T-cell (primary cell): ENCODE results near the gene FBP2. TPM values are rescaled to one million over a fixed set of nuclear protein-coding genes. Genes with fewer than 3 reads are reported as not detected.
"Not testable (repeated sequence)": the region's sequence is repeated elsewhere in the genome, so short reads cannot be mapped to it uniquely, and the experiment has no call there.

ENCODE experiments used
- ATAC-seq, 4 experiments: fragments of 200-7000 bp in 3 of 4; fragments of 150-1000 bp in 1 of 4; cut with Tn5 transposase; replicated peaks in 1 of 4; 1 replicate in 3 of 4; 2 replicates in 1 of 4; pipeline ENCODE4 v1.10.0; 2021; ENCODE audit warnings: moderate library complexity in 3 of 4, mild to moderate bottlenecking in 2 of 4, moderate number of reproducible peaks in 1 of 4
- CTCF ChIA-PET, 2 donors: fragments of 300-600 bp; sonication (Branson Sonifier 250); formaldehyde crosslinking; loops; one replicate each; lab custom pipeline; 2022; ENCODE audit warnings: antibody characterized with exemption in 2 of 2; lab: Charles Lee
- POLR2A ChIA-PET, 2 donors: fragments of 300-600 bp; sonication (Branson Sonifier 250); formaldehyde crosslinking; loops; one replicate each; lab custom pipeline; 2022; ENCODE audit warnings: antibody characterized with exemption in 2 of 2; lab: Charles Lee
- DNase-seq, 35 experiments: peaks; one replicate each; pipeline versions ENCODE4 v3.0.0 to v3.0.0-alpha.2; 2013 to 2023
- H3K27ac ChIP-seq: one replicate; pipeline ENCODE4 v1.5.1; 2013; ENCODE audit warnings: low read length
- H3K27me3 ChIP-seq, 2 experiments: replicated peaks in 1 of 2; 1 replicate in 1 of 2; 2 replicates in 1 of 2; pipeline versions ENCODE4 v1.6.1 to v1.7.0; 2013; ENCODE audit warnings: low read length in 1 of 2, mixed read lengths in 1 of 2; ENCODE audit not compliant: control insufficient read depth in 2 of 2, insufficient read depth in 2 of 2; ENCODE audit errors: extremely low read depth in 1 of 2
- H3K36me3 ChIP-seq, 2 donors: 1 replicate in 1 of 2; 2 replicates in 1 of 2; pipeline versions ENCODE4 v1.6.1 to v1.7.0; 2013; ENCODE audit warnings: low read length in 1 of 2; ENCODE audit not compliant: control insufficient read depth in 2 of 2, insufficient read depth in 1 of 2; ENCODE audit errors: extremely low read depth in 1 of 2
- H3K4me1 ChIP-seq, 2 experiments: 1 replicate in 1 of 2; 2 replicates in 1 of 2; pipeline versions ENCODE4 v1.6.1 to v1.7.0; 2013; ENCODE audit warnings: low read length in 2 of 2, mixed read lengths in 1 of 2; ENCODE audit not compliant: insufficient read depth in 2 of 2, control insufficient read depth in 1 of 2; ENCODE audit errors: extremely low read depth in 1 of 2
- H3K4me3 ChIP-seq, 2 donors: 1 replicate in 1 of 2; 2 replicates in 1 of 2; pipeline versions ENCODE4 v1.5.1 to v1.7.0; 2013; ENCODE audit warnings: mild to moderate bottlenecking in 2 of 2, low read length in 1 of 2, moderate library complexity in 1 of 2; ENCODE audit not compliant: control insufficient read depth in 1 of 2; ENCODE audit errors: extremely low read depth in 1 of 2
- H3K9me3 ChIP-seq: 2 replicates; pipeline ENCODE4 v1.7.0; 2013
- H3K27ac Mint-ChIP-seq, 2 donors: one replicate each; pipeline ENCODE4 v1.8.0; 2020 to 2021; ENCODE audit warnings: mild to moderate bottlenecking in 2 of 2, mixed read lengths in 2 of 2
- H3K27me3 Mint-ChIP-seq, 2 donors: one replicate each; pipeline ENCODE4 v1.8.0; 2021 to 2022; ENCODE audit warnings: mixed read lengths in 2 of 2
- H3K36me3 Mint-ChIP-seq: one replicate; pipeline ENCODE4 v1.8.0; 2021; ENCODE audit warnings: mixed read lengths
- H3K4me1 Mint-ChIP-seq, 3 donors: one replicate each; pipeline ENCODE4 v1.8.0; 2020 to 2022; ENCODE audit warnings: mixed read lengths in 3 of 3, mild to moderate bottlenecking in 1 of 3
- H3K4me3 Mint-ChIP-seq, 3 donors: one replicate each; pipeline ENCODE4 v1.8.0; 2020 to 2022; ENCODE audit warnings: mild to moderate bottlenecking in 3 of 3, mixed read lengths in 3 of 3, moderate library complexity in 3 of 3
- H3K9me3 Mint-ChIP-seq, 3 donors: one replicate each; pipeline ENCODE4 v1.8.0; 2020 to 2022; ENCODE audit warnings: mixed read lengths in 3 of 3
- WGBS: methylation state at CpG from one replicate; pipeline ENCODE4 v1.1.5; 2013; ENCODE audit warnings: missing lambda C conversion rate; ENCODE audit not compliant: insufficient coverage; 5-methylcytosine and 5-hydroxymethylcytosine counted together
- total RNA-seq, 35 experiments: library from RNA in 6 of 35; stranded (reverse) in 6 of 35; fragments of 120-200 nt in 1 of 35; gene quantifications; one replicate each; pipeline versions ENCODE4 v1.2.1 to v1.2.4 and lab custom pipeline; 2013 to 2026

The FBP2 gene
- total RNA-seq, 5 donors from 2014 or later (not counting 1 experiment from before 2014, with no cell fraction given) = not detected

DNA sequence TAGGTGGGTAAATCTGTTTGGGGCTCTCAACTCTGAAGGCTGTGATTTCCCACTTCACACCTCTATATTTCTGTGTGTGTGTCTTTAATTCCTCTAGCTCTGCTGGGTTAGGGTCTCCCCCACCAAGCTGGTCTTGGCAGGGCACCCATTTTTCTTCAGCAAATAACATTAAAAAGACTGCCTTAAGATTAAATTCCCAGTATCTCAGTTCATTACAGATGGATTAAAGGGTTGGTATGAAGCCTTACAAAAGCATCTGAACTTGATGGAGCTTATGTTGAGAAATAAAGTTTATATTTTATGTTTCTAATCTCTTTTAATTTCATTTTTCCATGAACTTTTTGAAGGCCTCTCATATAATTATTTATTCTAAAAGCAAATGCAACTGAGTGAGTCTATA is 27.1 kb downstream of the FBP2 start:
- ChIA-PET CTCF (no interaction called here), POLR2A (no interaction called here)
- no peaks in the 10 kb centered on the region for H3K36me3 Mint-ChIP-seq
- Histone ChIP-seq H3K36me3 (no peaks in the 10 kb centered on the region), H3K27me3 (peaks cover 0 to 2% of the 10 kb centered on the region in 2 experiments), H3K4me1 (no peaks in the 10 kb centered on the region), H3K4me3 (no peak overlapping the region), H3K9me3 (no peaks in the 10 kb centered on the region), H3K27ac (no peak overlapping the region)
- ATAC-seq = no peak
- no peak for DNase-seq
- no peak overlapping the region for H3K27ac Mint-ChIP-seq
- H3K4me3 Mint-ChIP-seq = no peak overlapping the region
- H3K27me3 Mint-ChIP-seq = peaks cover 12 to 18% of the 10 kb centered on the region in 2 donors
- H3K4me1 Mint-ChIP-seq = no peaks in the 10 kb centered on the region
- H3K9me3 Mint-ChIP-seq = peaks cover 0 to 5% (median 0%) of the 10 kb centered on the region in 3 donors

DNA sequence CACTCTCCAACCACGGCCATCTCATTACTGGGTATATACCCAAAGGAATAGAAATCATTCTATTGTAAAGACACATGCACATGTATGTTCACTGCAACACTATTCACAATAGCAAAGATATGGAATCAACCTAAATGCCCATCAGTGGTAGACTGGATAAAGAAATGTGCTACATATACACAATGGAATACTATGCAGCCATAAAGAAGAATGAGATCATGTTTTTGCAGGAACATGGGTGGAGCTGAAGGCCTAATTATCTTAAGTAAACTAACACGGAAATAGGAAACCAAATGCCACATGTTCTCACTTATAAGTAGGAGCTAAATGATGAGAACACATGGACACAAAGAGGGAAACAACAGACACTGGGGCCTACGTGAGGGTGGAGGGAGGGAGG is 29.3 kb downstream of the FBP2 start:
- not testable (repeated sequence) for H3K27ac Mint-ChIP-seq

DNA sequence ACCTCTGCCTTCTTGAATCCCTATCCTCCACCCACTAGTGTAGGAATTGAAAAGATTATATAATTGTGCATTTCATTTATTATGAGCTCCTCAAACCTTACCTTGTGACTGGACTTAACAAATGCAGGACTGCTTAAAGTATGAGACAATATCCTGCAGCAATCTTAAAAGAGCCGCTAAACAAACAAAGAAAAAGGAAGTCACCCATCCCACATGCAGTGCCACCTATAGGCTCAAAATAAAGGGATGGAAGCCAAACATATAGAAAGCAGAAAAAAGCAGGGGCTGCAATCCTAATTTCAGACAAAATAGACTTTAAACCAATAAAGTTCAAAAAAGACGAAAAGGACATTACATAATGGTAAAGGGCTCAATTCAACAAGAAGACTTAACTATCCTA is 30.1 kb downstream of the FBP2 start:
- Mint-ChIP-seq H3K4me3 (no peak overlapping the region), H3K27ac (no peak overlapping the region), H3K27me3 (peaks cover 7 to 23% of the 10 kb centered on the region in 2 donors), H3K4me1 (no peaks in the 10 kb centered on the region), H3K36me3 (no peaks in the 10 kb centered on the region), H3K9me3 (peaks cover 0 to 5% (median 0%) of the 10 kb centered on the region in 3 donors)
- no CpG with 5 or more reads among the region's 2 CpGs for WGBS
- no peak overlapping the region for H3K27ac ChIP-seq
- H3K27me3 ChIP-seq = peaks cover 0 to 8% of the 10 kb centered on the region in 2 experiments
- H3K36me3 ChIP-seq = no peaks in the 10 kb centered on the region
- ChIA-PET POLR2A (no interaction called here), CTCF (no interaction called here)
- DNase-seq (no peak), ATAC-seq (no peak)
- no peaks in the 10 kb centered on the region for H3K9me3 ChIP-seq
- H3K4me1 ChIP-seq = no peaks in the 10 kb centered on the region
- no peak overlapping the region for H3K4me3 ChIP-seq

More for the DNA sequence above, 29.3 kb downstream of the FBP2 start:
- H3K4me3 ChIP-seq, DNase-seq, H3K36me3 ChIP-seq, H3K9me3 Mint-ChIP-seq, H3K27me3 ChIP-seq, CTCF ChIA-PET, POLR2A ChIA-PET, H3K4me1 Mint-ChIP-seq, H3K4me3 Mint-ChIP-seq, H3K36me3 Mint-ChIP-seq, H3K9me3 ChIP-seq, H3K4me1 ChIP-seq, H3K27ac ChIP-seq, ATAC-seq: not testable (repeated sequence)
- peaks cover 7 to 23% of the 10 kb centered on the region in 2 donors for H3K27me3 Mint-ChIP-seq
- no CpG with 5 or more reads among the region's 3 CpGs for WGBS

DNA sequence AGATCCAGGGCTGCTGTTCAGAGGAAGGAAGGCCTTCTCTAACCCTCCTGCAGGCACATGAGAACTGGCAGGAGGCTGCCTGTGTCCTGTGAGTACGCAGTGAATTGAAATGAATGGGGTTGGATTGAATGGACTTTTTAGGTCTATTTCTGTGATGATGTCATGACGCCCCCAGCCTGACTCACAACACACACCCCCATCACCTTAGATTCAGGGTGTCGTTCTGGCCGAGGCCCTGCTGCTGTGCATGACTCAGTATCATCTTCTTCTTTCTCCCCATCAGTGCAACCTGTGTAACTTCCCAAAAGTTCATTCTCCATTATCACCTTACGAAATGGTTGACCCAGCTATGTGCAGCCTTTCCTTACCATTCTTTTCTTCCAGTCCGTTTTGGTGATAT is 33.4 kb downstream of the FBP2 start:
- ChIA-PET CTCF (no interaction called here), POLR2A (no interaction called here)
- Mint-ChIP-seq H3K36me3 (no peaks in the 10 kb centered on the region), H3K27me3 (peaks cover 7 to 19% of the 10 kb centered on the region in 2 donors), H3K4me1 (no peaks in the 10 kb centered on the region), H3K9me3 (peaks cover 0 to 5% (median 0%) of the 10 kb centered on the region in 3 donors), H3K4me3 (no peak overlapping the region), H3K27ac (no peak overlapping the region)
- WGBS = 63% methylated on average over 2 of the region's 6 CpGs
- H3K36me3 ChIP-seq = no peaks in the 10 kb centered on the region
- no peaks in the 10 kb centered on the region for H3K4me1 ChIP-seq
- peaks cover 0 to 10% of the 10 kb centered on the region in 2 experiments for H3K27me3 ChIP-seq
- no peak overlapping the region for H3K4me3 ChIP-seq
- DNase-seq (no peak), ATAC-seq (no peak)
- H3K9me3 ChIP-seq = no peaks in the 10 kb centered on the region
- H3K27ac ChIP-seq = no peak overlapping the region

DNA sequence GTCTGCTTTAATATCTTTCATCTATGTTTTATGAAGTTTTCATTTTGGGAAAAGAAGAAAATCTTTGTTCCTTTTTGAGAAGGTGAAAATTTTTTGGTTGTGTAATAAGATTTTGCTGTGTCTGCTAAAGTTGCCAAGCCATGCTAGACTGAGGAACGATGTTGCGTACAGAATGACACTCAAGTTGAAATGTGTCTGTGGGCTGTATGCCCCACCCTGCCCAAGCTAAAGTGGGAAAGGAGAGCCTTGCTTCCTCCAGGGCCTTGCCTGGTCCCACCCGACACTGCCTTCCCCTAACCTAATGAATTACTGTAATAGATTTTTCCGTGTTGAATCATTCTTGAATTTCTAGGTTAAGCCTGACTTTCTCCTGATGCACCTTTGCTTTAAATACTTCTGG is 36.2 kb downstream of the FBP2 start:
- CTCF ChIA-PET = no interaction called here
- peaks cover 0 to 24% of the 10 kb centered on the region in 2 experiments for H3K27me3 ChIP-seq
- H3K27ac Mint-ChIP-seq = no peak overlapping the region
- H3K36me3 Mint-ChIP-seq = no peaks in the 10 kb centered on the region
- H3K4me1 Mint-ChIP-seq = no peaks in the 10 kb centered on the region
- H3K36me3 ChIP-seq = no peaks in the 10 kb centered on the region
- DNase-seq (no peak), ATAC-seq (no peak)
- H3K9me3 ChIP-seq = no peaks in the 10 kb centered on the region
- no peaks in the 10 kb centered on the region for H3K4me1 ChIP-seq
- peaks cover 1 to 20% of the 10 kb centered on the region in 2 donors for H3K27me3 Mint-ChIP-seq
- H3K9me3 Mint-ChIP-seq = no peaks in the 10 kb centered on the region
- no peak overlapping the region for H3K27ac ChIP-seq
- no CpG with 5 or more reads among the region's 4 CpGs for WGBS
- H3K4me3 ChIP-seq = no peak overlapping the region
- H3K4me3 Mint-ChIP-seq = no peak overlapping the region
- POLR2A ChIA-PET = no interaction called here

DNA sequence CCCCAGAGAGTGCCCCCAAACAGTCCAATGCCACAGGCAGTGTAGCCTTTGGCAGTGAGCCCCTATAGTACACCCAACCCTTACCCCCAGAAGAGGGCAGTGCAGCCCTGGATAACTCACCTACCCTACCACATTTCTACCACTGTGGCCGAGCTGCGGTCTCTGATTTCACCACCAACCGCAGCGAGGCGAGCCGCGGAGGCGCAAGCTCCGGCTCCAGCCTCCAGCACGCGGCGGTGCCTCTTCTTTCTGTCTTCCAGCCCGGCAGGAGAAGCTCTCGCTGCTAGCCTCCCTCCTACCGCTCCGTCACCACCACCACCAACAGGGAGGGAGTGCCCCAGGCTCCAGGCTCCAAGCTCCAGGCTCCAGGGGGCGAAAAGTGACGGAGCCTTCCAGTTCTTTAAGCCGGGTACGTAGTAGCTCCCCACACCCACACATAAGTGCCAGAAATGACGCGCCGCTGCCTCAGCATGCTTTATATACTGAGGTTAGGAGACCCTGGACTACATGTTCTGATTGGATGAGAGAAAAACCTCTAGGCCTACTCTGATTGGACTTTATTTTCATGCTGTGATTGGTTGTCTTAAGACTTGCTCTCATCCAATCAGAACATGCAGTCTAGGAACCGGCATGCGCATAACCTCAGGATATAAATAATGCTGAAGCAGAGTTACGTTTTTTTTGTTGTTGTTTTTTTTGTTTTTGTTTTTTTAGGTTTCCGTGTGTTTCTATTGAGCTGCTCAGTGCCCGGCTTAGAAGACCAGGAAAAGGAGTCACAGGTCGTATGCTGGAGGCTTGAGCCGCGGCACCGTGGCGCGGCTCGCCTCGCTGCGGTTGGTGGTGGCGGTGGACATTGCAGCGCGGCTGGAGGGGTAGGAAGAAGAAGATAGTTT is 38.9 kb downstream of the FBP2 start, which contains the start of gene PCAT7:
PCAT7 (plus strand) TSS at position 645 of the 893 bp plus-strand sequence.
- no peaks in the 10 kb centered on the region for H3K4me1 Mint-ChIP-seq
- ChIA-PET POLR2A (interaction anchor here in 1 of 2 donors (0.6 kb wide), 1 partner anchor 24 kb away, joined by 4 read pairs; no protein-coding TSS in a partner anchor), CTCF (no interaction called here)
- Histone ChIP-seq H3K9me3 (no peaks in the 10 kb centered on the region), H3K4me1 (no peaks in the 10 kb centered on the region), H3K4me3 (no peak within 1 kb of the TSS), H3K27ac (no peak within 1 kb of the TSS), H3K27me3 (peaks cover 0 to 25% of the 10 kb centered on the region in 2 experiments), H3K36me3 (no peaks in the 10 kb centered on the region)
- H3K9me3 Mint-ChIP-seq = no peaks in the 10 kb centered on the region
- ATAC-seq (peak in 2 of 4 experiments; percentile 29 to 43), DNase-seq (peak in 4 of 35 experiments; percentile 2 to 45 (median 8))
- H3K27me3 Mint-ChIP-seq = peaks cover 13 to 14% of the 10 kb centered on the region in 2 donors
- H3K36me3 Mint-ChIP-seq = no peaks in the 10 kb centered on the region
- no peak within 1 kb of the TSS for H3K4me3 Mint-ChIP-seq
- H3K27ac Mint-ChIP-seq = no peak within 1 kb of the TSS
- 92% methylated on average over 19 of the region's 40 CpGs for WGBS
